PC-3 (cell line): ENCODE results near the gene NOTCH1. TPM values are rescaled to one million over a fixed set of nuclear protein-coding genes. Genes with fewer than 3 reads are reported as not detected.

Experiments
- ATAC-seq: fragments of 200-7000 bp; cut with Tn5 transposase; 2 replicates; pipeline ENCODE4 v1.9.1; 2020; ENCODE audit warnings: mild to moderate bottlenecking, moderate library complexity
- BruUV-seq: library from RNA; stranded (reverse); fragments of 400-500 nt; replicated peaks from 2 replicates; lab custom pipeline; 2021; lab: Mats Ljungman, UMichigan
- CTCF ChIA-PET: fragments of 300-600 bp; sonication (Branson Sonifier 250); formaldehyde crosslinking; loops from one replicate; lab custom pipeline; 2022; ENCODE audit warnings: antibody characterized with exemption; lab: Charles Lee
- POLR2A ChIA-PET: fragments of 300-600 bp; sonication (Branson Sonifier 250); formaldehyde crosslinking; loops from one replicate; lab custom pipeline; 2022; ENCODE audit warnings: antibody characterized with exemption; ENCODE audit not compliant: unreplicated experiment; lab: Charles Lee
- DNase-seq: peaks from one replicate; pipeline ENCODE4 v3.0.0-alpha.2; 2015
- H2AFZ ChIP-seq: fragments of 300-600 bp; sonication (generic); 2 replicates; pipeline ENCODE4 v1.6.0; 2016; ENCODE audit warnings: antibody characterized with exemption, low read length
- H3F3A ChIP-seq: fragments of 300-600 bp; sonication (generic); one replicate; pipeline ENCODE4 v1.6.0; 2017; ENCODE audit warnings: antibody characterized with exemption, low read length, control low read depth, mild to moderate bottlenecking; ENCODE audit not compliant: unreplicated experiment
- H3K27ac ChIP-seq: fragments of 300-600 bp; sonication (generic); 2 replicates; pipeline ENCODE4 v1.5.1; 2016; ENCODE audit warnings: mild to moderate bottlenecking, low read length
- H3K27me3 ChIP-seq: fragments of 300-600 bp; sonication (generic); 2 replicates; pipeline ENCODE4 v1.6.1; 2016; ENCODE audit warnings: low read length, mixed read lengths
- H3K36me3 ChIP-seq: fragments of 300-600 bp; sonication (generic); 2 replicates; pipeline ENCODE4 v1.6.1; 2016; ENCODE audit warnings: low read depth, mixed run types, low read length, mixed read lengths
- H3K4me1 ChIP-seq: fragments of 300-600 bp; sonication (generic); 2 replicates; pipeline ENCODE4 v1.5.1; 2016; ENCODE audit warnings: low read length; ENCODE audit not compliant: insufficient read depth
- H3K4me2 ChIP-seq: fragments of 300-600 bp; sonication (generic); 2 replicates; pipeline ENCODE4 v1.6.0; 2016; ENCODE audit warnings: low read length
- H3K4me3 ChIP-seq: fragments of 300-600 bp; sonication (generic); 2 replicates; pipeline ENCODE4 v1.5.1; 2016; ENCODE audit warnings: mild to moderate bottlenecking, low read length, mixed read lengths
- H3K79me2 ChIP-seq: fragments of 300-600 bp; sonication (generic); 2 replicates; pipeline ENCODE4 v1.6.1; 2017; ENCODE audit warnings: low read length, mixed read lengths
- H3K9ac ChIP-seq: fragments of 300-600 bp; sonication (generic); 2 replicates; pipeline ENCODE4 v1.6.0; 2016; ENCODE audit warnings: mild to moderate bottlenecking, low read length
- H3K9me2 ChIP-seq: fragments of 300-600 bp; sonication (generic); replicated peaks from 2 replicates; pipeline ENCODE4 v1.6.1; 2016; ENCODE audit warnings: mixed run types, low read length, mixed read lengths
- H3K9me3 ChIP-seq: fragments of 300-600 bp; sonication (generic); 2 replicates; pipeline ENCODE4 v1.6.1; 2016; ENCODE audit warnings: low read length, mixed read lengths
- H4K20me1 ChIP-seq: fragments of 300-600 bp; sonication (generic); 2 replicates; pipeline ENCODE4 v1.6.1; 2016; ENCODE audit warnings: low read length, mixed read lengths
- EZH2 ChIP-seq: fragments of 300-600 bp; sonication (generic); IDR thresholded peaks from one replicate; pipeline ENCODE4 v1.6.1; 2017; ENCODE audit warnings: antibody characterized with exemption, mild to moderate bottlenecking, low read length; ENCODE audit not compliant: unreplicated experiment
- EZH2phosphoT487 ChIP-seq: fragments of 300-600 bp; sonication (generic); IDR thresholded peaks from 2 replicates; pipeline ENCODE4 v1.6.1; 2018; ENCODE audit warnings: mild to moderate bottlenecking, antibody characterized with exemption, low read length, borderline replicate concordance
- intact Hi-C: fragments of 100-400 bp; cut with micrococcal nuclease; formaldehyde crosslinking; loops from 2 replicates; pipeline ENCODE4 v1.9.0; 2023
- total RNA-seq: library from RNA; depleted of rRNA; stranded (reverse); fragments of >200 nt; gene quantifications from 2 replicates; pipeline ENCODE4 v1.2.3, GENCODE V29; 2014
- TF ChIP-seq, protein P1 (sequence below): fragments of 300-600 bp; sonication (generic); conservative IDR thresholded peaks from 2 replicates; pipeline ENCODE4 v1.5.1; 2017; ENCODE audit warnings: antibody characterized with exemption, low read depth, mild to moderate bottlenecking, low read length

NOTCH1 gene
- total RNA-seq, 1 experiment from 2014 or later = 14.3 TPM

DNA sequence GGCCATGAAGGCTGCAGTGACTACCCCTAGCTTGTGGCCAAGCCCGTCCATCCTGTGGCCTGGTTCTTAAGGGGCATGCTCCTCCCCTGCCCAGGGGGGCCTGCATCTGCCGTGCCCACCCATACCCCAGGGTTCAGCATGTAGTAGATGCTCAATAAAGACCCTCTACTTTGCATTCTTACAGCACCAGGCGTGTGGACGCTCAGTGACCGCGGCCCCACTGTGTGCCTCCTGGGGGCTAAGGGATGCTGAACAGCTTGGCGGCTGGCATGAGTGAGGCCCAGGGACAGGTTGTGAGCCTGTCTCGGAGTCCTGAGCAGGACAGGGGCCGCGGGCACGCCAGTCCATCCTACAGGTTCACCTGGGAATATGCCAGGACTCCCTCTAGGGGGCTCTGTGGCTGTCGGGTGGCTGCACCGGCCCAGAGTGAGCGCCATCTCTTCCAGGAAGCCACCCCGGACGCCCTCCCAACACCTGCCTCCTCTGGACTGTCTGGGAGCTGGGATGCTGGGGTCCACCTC, 9.1 kb downstream of the NOTCH1 start:
- ChIA-PET POLR2A (no interaction called here), CTCF (no interaction called here)
- H2AFZ ChIP-seq = no peak overlapping the region
- intact Hi-C loops = no loop called here
- H3K9ac ChIP-seq = no peak overlapping the region
- ATAC-seq (no peak), DNase-seq (no peak)
- H3K4me3 ChIP-seq = no peak overlapping the region
- peaks cover 18% of the 10 kb centered on the region for H3K4me1 ChIP-seq
- BruUV-seq = no TSS peak
- H3K9me3 ChIP-seq = no peaks in the 10 kb centered on the region
- no peak overlapping the region for H3K4me2 ChIP-seq
- H3K9me2 ChIP-seq = no peaks in the 10 kb centered on the region
- TF ChIP-seq, protein P1, sequence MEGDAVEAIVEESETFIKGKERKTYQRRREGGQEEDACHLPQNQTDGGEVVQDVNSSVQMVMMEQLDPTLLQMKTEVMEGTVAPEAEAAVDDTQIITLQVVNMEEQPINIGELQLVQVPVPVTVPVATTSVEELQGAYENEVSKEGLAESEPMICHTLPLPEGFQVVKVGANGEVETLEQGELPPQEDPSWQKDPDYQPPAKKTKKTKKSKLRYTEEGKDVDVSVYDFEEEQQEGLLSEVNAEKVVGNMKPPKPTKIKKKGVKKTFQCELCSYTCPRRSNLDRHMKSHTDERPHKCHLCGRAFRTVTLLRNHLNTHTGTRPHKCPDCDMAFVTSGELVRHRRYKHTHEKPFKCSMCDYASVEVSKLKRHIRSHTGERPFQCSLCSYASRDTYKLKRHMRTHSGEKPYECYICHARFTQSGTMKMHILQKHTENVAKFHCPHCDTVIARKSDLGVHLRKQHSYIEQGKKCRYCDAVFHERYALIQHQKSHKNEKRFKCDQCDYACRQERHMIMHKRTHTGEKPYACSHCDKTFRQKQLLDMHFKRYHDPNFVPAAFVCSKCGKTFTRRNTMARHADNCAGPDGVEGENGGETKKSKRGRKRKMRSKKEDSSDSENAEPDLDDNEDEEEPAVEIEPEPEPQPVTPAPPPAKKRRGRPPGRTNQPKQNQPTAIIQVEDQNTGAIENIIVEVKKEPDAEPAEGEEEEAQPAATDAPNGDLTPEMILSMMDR = peak; percentile 23; the same call in 1 of the 2 replicates
- TF ChIP-seq EZH2phosphoT487 = no peak
- no peaks in the 10 kb centered on the region for H3F3A ChIP-seq
- H3K79me2 ChIP-seq = 0 out of 2 replicates have a peak, but pooled peaks cover 6% of the 10 kb centered on the region
- H3K27me3 ChIP-seq = no peaks in the 10 kb centered on the region
- no peak overlapping the region for H3K27ac ChIP-seq
- no peaks in the 10 kb centered on the region for H3K36me3 ChIP-seq
- no peaks in the 10 kb centered on the region for H4K20me1 ChIP-seq

DNA sequence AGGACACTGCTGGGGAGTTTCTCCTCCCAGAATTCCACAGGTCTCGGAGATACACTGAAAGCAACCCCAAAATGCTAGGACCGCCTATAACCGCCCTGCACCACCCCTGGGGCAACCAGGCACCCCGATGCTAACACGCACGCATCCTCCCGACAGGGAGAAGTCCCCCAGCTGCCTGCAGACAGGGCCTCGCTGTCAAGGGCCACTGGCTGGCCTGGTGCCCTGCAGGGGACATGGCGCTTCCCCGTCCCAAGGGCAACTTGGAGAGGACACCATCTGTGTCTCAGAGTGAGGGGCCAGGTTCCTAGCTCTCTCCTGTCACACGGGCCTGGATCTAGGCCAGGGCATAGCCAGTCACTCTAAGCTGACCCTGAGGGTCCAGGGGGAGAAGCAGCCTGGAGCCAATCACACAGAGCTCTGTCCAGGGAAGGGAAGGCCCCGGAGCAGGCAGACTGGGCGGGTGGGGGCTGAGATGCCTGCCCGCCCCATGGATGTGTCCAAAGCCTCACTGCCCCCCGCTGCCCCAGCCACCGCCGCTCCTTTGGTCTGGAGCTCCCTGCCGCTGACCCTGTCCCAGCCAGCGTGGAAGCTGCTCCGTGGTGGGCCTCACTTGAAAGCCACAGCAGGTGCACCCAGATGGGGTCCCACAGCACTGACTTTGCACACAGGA, 9.7 kb downstream of the NOTCH1 start:
- no peaks in the 10 kb centered on the region for H3F3A ChIP-seq
- no peaks in the 10 kb centered on the region for H3K9me3 ChIP-seq
- H3K4me1 ChIP-seq = peaks cover 18% of the 10 kb centered on the region
- ChIA-PET POLR2A (no interaction called here), CTCF (no interaction called here)
- H3K36me3 ChIP-seq = no peaks in the 10 kb centered on the region
- H3K9me2 ChIP-seq = no peaks in the 10 kb centered on the region
- ATAC-seq (no peak), DNase-seq (no peak)
- 0 out of 2 replicates have a peak, but pooled peaks cover 6% of the 10 kb centered on the region for H3K79me2 ChIP-seq
- H3K27ac ChIP-seq = no peak overlapping the region
- no peaks in the 10 kb centered on the region for H4K20me1 ChIP-seq
- H2AFZ ChIP-seq = no peak overlapping the region
- TF ChIP-seq, protein P1 = no peak
- TF ChIP-seq EZH2 (no peak), EZH2phosphoT487 (no peak)
- no peak overlapping the region for H3K4me2 ChIP-seq
- no peaks in the 10 kb centered on the region for H3K27me3 ChIP-seq
- H3K9ac ChIP-seq = no peak overlapping the region
- intact Hi-C loops = no loop called here
- no TSS peak for BruUV-seq
- no peak overlapping the region for H3K4me3 ChIP-seq

DNA sequence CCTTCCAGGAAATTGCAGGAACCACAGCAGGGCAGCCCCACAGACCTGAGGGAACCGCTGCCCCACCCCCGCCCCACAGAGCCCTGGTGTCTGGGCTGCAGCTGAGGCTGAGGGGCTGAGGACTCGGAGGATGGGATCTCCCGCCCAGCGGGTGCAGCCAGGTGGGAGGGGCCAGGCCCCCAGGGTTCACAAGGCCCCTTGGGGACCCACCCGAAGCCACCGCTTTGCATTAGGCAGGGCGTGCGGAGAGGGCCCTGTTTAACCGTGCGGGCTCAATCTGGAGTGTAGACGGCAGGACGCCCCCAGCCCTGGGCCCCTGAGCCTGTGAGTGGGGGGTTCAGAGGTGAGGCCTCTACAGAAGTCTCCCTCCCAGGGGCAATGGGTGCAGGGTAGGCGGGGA, 10.8 kb downstream of the NOTCH1 start:
- POLR2A ChIA-PET = no interaction called here
- no peaks in the 10 kb centered on the region for H3K36me3 ChIP-seq
- no peak overlapping the region for H3K4me3 ChIP-seq
- no peaks in the 10 kb centered on the region for H3K27me3 ChIP-seq
- H2AFZ ChIP-seq = no peak overlapping the region
- CTCF ChIA-PET = no interaction called here
- no peaks in the 10 kb centered on the region for H3F3A ChIP-seq
- H3K4me2 ChIP-seq = no peak overlapping the region
- no peaks in the 10 kb centered on the region for H3K9me2 ChIP-seq
- H3K27ac ChIP-seq = no peak overlapping the region
- no peaks in the 10 kb centered on the region for H4K20me1 ChIP-seq
- BruUV-seq = no TSS peak
- H3K4me1 ChIP-seq = peaks cover 13% of the 10 kb centered on the region
- H3K9ac ChIP-seq = no peak overlapping the region
- TF ChIP-seq, protein P1 = no peak
- no peak for TF ChIP-seq EZH2
- TF ChIP-seq EZH2phosphoT487 = no peak
- intact Hi-C loops = no loop called here
- H3K9me3 ChIP-seq = no peaks in the 10 kb centered on the region
- DNase-seq (no peak), ATAC-seq (no peak)
- 0 out of 2 replicates have a peak, but pooled peaks cover 6% of the 10 kb centered on the region for H3K79me2 ChIP-seq
